ENCODE measurements around the gene ARSG. TPM values are rescaled to one million over a fixed set of nuclear protein-coding genes. Genes with fewer than 3 reads are reported as not detected.

Gene ARSG
- total RNA-seq, 1 donor from 2014 or later = 6.7 TPM

- Mint-ChIP-seq H3K27ac (no peak overlapping the region), H3K9me3 (no peaks in the 10 kb centered on the region), H3K36me3 (ENCODE audit: low read depth) (peaks cover 19% of the 10 kb centered on the region), H3K4me1 (ENCODE audit: low read depth) (peaks cover 61% of the 10 kb centered on the region), H3K4me3 (no peak overlapping the region), H3K27me3 (ENCODE audit: insufficient read depth) (no peaks in the 10 kb centered on the region)
- DNase-seq (ENCODE audit: low spot score) = no peak
- intact Hi-C loops (cut with micrococcal nuclease) = no loop called here
Observed at GRCh38 chr17:68440526-68440925, 149.2 kb downstream of the ARSG start.

GRCh38 chr17:68441070-68441770, 149.9 kb downstream of the ARSG start:
- Mint-ChIP-seq H3K27me3 (ENCODE audit: insufficient read depth) (no peaks in the 10 kb centered on the region), H3K9me3 (no peaks in the 10 kb centered on the region), H3K4me1 (ENCODE audit: low read depth) (peaks cover 55% of the 10 kb centered on the region), H3K27ac (peak overlapping the region; percentile 55), H3K36me3 (ENCODE audit: low read depth) (peaks cover 14% of the 10 kb centered on the region), H3K4me3 (no peak overlapping the region)
- intact Hi-C loops (cut with micrococcal nuclease) = no loop called here
- no peak for DNase-seq (ENCODE audit: low spot score)

- Mint-ChIP-seq H3K36me3 (ENCODE audit: low read depth) (peaks cover 22% of the 10 kb centered on the region), H3K4me1 (ENCODE audit: low read depth) (peaks cover 27% of the 10 kb centered on the region), H3K27me3 (ENCODE audit: insufficient read depth) (no peaks in the 10 kb centered on the region), H3K4me3 (no peak overlapping the region), H3K27ac (no peak overlapping the region), H3K9me3 (no peaks in the 10 kb centered on the region)
- no peak for DNase-seq (ENCODE audit: low spot score)
- intact Hi-C loops (cut with micrococcal nuclease) = no loop called here
Observed at GRCh38 chr17:68443972-68444464, 152.7 kb downstream of the ARSG start.

- Mint-ChIP-seq H3K9me3 (no peaks in the 10 kb centered on the region), H3K36me3 (ENCODE audit: low read depth) (peaks cover 31% of the 10 kb centered on the region), H3K4me3 (no peak overlapping the region), H3K27me3 (ENCODE audit: insufficient read depth) (peaks cover 2% of the 10 kb centered on the region), H3K4me1 (ENCODE audit: low read depth) (peaks cover 12% of the 10 kb centered on the region), H3K27ac (no peak overlapping the region)
- intact Hi-C loops (cut with micrococcal nuclease) = no loop called here
- DNase-seq (ENCODE audit: low spot score) = no peak
Observed at GRCh38 chr17:68445671-68446070, 154.4 kb downstream of the ARSG start.

GRCh38 chr17:68446626-68447041, 155.3 kb downstream of the ARSG start:
- Mint-ChIP-seq H3K36me3 (ENCODE audit: low read depth) (peaks cover 39% of the 10 kb centered on the region), H3K9me3 (no peaks in the 10 kb centered on the region), H3K27ac (no peak overlapping the region), H3K4me1 (ENCODE audit: low read depth) (peaks cover 2% of the 10 kb centered on the region), H3K27me3 (ENCODE audit: insufficient read depth) (peaks cover 2% of the 10 kb centered on the region), H3K4me3 (no peak overlapping the region)
- intact Hi-C loops (cut with micrococcal nuclease) = no loop called here
- no peak for DNase-seq (ENCODE audit: low spot score)

GRCh38 chr17:68449021-68449739, 157.9 kb downstream of the ARSG start:
- Mint-ChIP-seq H3K27ac (no peak overlapping the region), H3K9me3 (no peaks in the 10 kb centered on the region), H3K4me1 (ENCODE audit: low read depth) (peaks cover 6% of the 10 kb centered on the region), H3K4me3 (no peak overlapping the region), H3K36me3 (ENCODE audit: low read depth) (peaks cover 40% of the 10 kb centered on the region), H3K27me3 (ENCODE audit: insufficient read depth) (peaks cover 2% of the 10 kb centered on the region)
- intact Hi-C loops (cut with micrococcal nuclease) = no loop called here
- no peak for DNase-seq (ENCODE audit: low spot score)

GRCh38 chr17:68450391-68450790, 159.1 kb downstream of the ARSG start:
- Mint-ChIP-seq H3K36me3 (ENCODE audit: low read depth) (peaks cover 38% of the 10 kb centered on the region), H3K27ac (no peak overlapping the region), H3K4me1 (ENCODE audit: low read depth) (peaks cover 8% of the 10 kb centered on the region)

GRCh38 chr17:68450801-68451200, 159.5 kb downstream of the ARSG start:
- Mint-ChIP-seq H3K4me3 (no peak overlapping the region), H3K36me3 (ENCODE audit: low read depth) (peaks cover 38% of the 10 kb centered on the region), H3K27ac (no peak overlapping the region), H3K4me1 (ENCODE audit: low read depth) (peaks cover 12% of the 10 kb centered on the region), H3K9me3 (no peaks in the 10 kb centered on the region), H3K27me3 (ENCODE audit: insufficient read depth) (peaks cover 2% of the 10 kb centered on the region)
- DNase-seq (ENCODE audit: low spot score) = no peak
- intact Hi-C loops (cut with micrococcal nuclease) = no loop called here

More at GRCh38 chr17:68450391-68450790, 159.1 kb downstream of the ARSG start:
- Mint-ChIP-seq H3K4me3 (no peak overlapping the region), H3K9me3 (no peaks in the 10 kb centered on the region), H3K27me3 (ENCODE audit: insufficient read depth) (peaks cover 2% of the 10 kb centered on the region)
- intact Hi-C loops (cut with micrococcal nuclease) = no loop called here
- DNase-seq (ENCODE audit: low spot score) = no peak

- no peak for DNase-seq (ENCODE audit: low spot score)
- Mint-ChIP-seq H3K36me3 (ENCODE audit: low read depth) (peaks cover 34% of the 10 kb centered on the region), H3K27ac (no peak overlapping the region), H3K4me1 (ENCODE audit: low read depth) (peaks cover 22% of the 10 kb centered on the region), H3K27me3 (ENCODE audit: insufficient read depth) (peaks cover 2% of the 10 kb centered on the region), H3K4me3 (no peak overlapping the region), H3K9me3 (no peaks in the 10 kb centered on the region)
- intact Hi-C loops (cut with micrococcal nuclease) = no loop called here
Observed at GRCh38 chr17:68451670-68452354, 160.5 kb downstream of the ARSG start.

- no peak overlapping the region for H3K27ac Mint-ChIP-seq
- intact Hi-C loops (cut with micrococcal nuclease) = no loop called here
- H3K27me3 Mint-ChIP-seq (ENCODE audit: insufficient read depth) = peaks cover 2% of the 10 kb centered on the region
- H3K4me1 Mint-ChIP-seq (ENCODE audit: low read depth) = peaks cover 25% of the 10 kb centered on the region
- H3K4me3 Mint-ChIP-seq = no peak overlapping the region
- no peak for DNase-seq (ENCODE audit: low spot score)
- H3K9me3 Mint-ChIP-seq = no peaks in the 10 kb centered on the region
- H3K36me3 Mint-ChIP-seq (ENCODE audit: low read depth) = peaks cover 34% of the 10 kb centered on the region
Observed at GRCh38 chr17:68452724-68453290, 161.5 kb downstream of the ARSG start.

GRCh38 chr17:68453991-68454665, 162.8 kb downstream of the ARSG start:
- H3K27me3 Mint-ChIP-seq (ENCODE audit: insufficient read depth) = peaks cover 2% of the 10 kb centered on the region
- intact Hi-C loops (cut with micrococcal nuclease) = no loop called here
- H3K4me1 Mint-ChIP-seq (ENCODE audit: low read depth) = peaks cover 37% of the 10 kb centered on the region
- no peaks in the 10 kb centered on the region for H3K9me3 Mint-ChIP-seq
- H3K36me3 Mint-ChIP-seq (ENCODE audit: low read depth) = peaks cover 26% of the 10 kb centered on the region
- H3K4me3 Mint-ChIP-seq = no peak overlapping the region
- no peak overlapping the region for H3K27ac Mint-ChIP-seq
- DNase-seq (ENCODE audit: low spot score) = no peak

- intact Hi-C loops (cut with micrococcal nuclease) = loop anchor here (2.0 kb wide), 1 partner anchor 207 kb away; the partner anchor contains the start of gene AMZ2
- no peak for DNase-seq (ENCODE audit: low spot score)
- Mint-ChIP-seq H3K4me1 (ENCODE audit: low read depth) (peaks cover 53% of the 10 kb centered on the region), H3K4me3 (peak overlapping the region; percentile 89), H3K36me3 (ENCODE audit: low read depth) (peaks cover 16% of the 10 kb centered on the region), H3K9me3 (no peaks in the 10 kb centered on the region), H3K27ac (no peak overlapping the region), H3K27me3 (ENCODE audit: insufficient read depth) (no peaks in the 10 kb centered on the region)
Observed at GRCh38 chr17:68455901-68456338, 164.6 kb downstream of the ARSG start.
